Astrocyte (in vitro differentiated cells and primary cell): ENCODE data around the gene C1orf50.

ENCODE experiments used
- CTCF ChIP-seq: IDR thresholded peaks from 2 replicates; pipeline ENCODE4 v1.5.1; 2011; ENCODE audit warnings: low read depth, mild to moderate bottlenecking, inconsistent platforms, low read length, moderate library complexity; ENCODE audit not compliant: insufficient read depth
- EZH2 ChIP-seq: IDR thresholded peaks from 2 replicates; pipeline ENCODE4 v1.6.1; 2012; ENCODE audit warnings: mild to moderate bottlenecking, low read length, inconsistent platforms; ENCODE audit not compliant: insufficient read depth

GRCh38 chr1:42723511-42723910 is 43.5 kb upstream of the C1orf50 start:
- TF ChIP-seq CTCF (no peak), EZH2 (no peak)
